ENCODE results near the gene APBA3.

APBA3 gene, protein sequence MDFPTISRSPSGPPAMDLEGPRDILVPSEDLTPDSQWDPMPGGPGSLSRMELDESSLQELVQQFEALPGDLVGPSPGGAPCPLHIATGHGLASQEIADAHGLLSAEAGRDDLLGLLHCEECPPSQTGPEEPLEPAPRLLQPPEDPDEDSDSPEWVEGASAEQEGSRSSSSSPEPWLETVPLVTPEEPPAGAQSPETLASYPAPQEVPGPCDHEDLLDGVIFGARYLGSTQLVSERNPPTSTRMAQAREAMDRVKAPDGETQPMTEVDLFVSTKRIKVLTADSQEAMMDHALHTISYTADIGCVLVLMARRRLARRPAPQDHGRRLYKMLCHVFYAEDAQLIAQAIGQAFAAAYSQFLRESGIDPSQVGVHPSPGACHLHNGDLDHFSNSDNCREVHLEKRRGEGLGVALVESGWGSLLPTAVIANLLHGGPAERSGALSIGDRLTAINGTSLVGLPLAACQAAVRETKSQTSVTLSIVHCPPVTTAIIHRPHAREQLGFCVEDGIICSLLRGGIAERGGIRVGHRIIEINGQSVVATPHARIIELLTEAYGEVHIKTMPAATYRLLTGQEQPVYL

GRCh38 chr19:3761382-3762129 is at the start of gene APBA3:
TSS of gene APBA3 (minus strand) at chr19:3761692. CDS start at chr19:3760264, 1,428 bp downstream.
- DNase-seq = peak; percentile 61 to 78

GRCh38 chr19:3810708-3811355 is 49.3 kb upstream of the APBA3 start:
- no peak for DNase-seq

DNA sequence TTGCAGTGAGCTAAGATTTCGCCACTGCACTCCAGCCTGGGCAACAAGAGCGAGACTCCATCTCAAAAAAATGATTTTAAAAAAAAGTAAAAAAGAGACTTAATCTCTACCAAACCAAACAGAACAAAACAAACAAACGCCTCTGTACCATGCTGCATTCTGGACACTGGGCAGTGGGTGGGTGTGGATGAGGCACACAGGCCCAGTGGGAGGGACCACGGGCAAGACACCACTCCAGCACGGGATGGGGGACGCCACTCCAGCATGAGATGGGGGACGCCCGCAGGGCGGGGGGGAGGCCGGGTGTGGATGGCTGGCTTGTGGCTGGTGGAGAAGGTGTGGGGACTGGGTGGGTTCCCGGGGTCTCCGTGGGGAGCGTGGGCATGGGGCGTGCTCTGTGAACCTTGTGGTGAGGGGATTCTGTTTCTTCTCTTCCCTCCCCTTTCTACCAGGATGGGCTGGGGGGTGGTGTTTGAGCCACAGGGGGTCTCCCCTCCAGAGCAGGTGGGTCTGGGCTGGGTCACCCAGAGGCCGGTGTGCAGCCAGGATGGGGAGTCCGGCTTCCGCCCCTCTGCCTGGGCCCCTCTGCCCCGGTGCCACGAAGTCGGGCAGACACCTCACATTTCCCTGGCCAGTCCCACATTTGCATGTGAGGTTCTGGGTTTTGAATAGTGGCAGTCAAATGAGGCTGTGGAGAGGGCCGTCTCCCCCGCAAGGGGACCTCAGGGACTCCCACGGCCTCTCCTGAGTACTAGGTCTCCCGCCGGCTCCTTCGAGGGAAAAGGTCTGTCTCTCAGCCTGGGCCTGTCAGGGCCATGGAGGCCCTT is 48.6 kb upstream of the APBA3 start:
- no peak for DNase-seq

GRCh38 chr19:3808420-3809143 is 47.1 kb upstream of the APBA3 start:
- no peak for DNase-seq

GRCh38 chr19:3807574-3808354 is 46.3 kb upstream of the APBA3 start:
- no peak for DNase-seq

GRCh38 chr19:3807131-3807480 is 45.6 kb upstream of the APBA3 start:
- no peak for DNase-seq

GRCh38 chr19:3805859-3806258 is 44.4 kb upstream of the APBA3 start:
- no peak for DNase-seq

DNA sequence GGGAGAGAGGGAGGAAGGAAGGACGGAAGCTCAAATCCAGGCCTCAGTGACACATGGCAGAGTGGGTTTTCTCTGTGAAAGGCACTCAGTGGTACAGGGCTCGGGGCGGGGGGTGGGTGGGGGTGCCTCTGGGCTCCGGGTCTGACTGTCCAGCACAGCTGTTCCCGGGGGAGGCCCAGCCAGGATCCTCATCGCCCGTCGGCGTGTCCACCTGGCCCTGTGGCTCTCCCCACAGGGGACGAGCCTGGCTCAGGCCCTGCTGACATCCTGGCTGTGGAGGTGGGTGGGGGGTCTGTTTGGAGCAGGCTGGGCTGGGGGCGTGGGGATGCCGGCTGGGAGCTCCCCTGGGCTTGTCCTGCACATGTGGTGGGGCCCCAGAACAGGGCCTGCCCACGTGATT is 42.9 kb upstream of the APBA3 start:
- DNase-seq = no peak

DNA sequence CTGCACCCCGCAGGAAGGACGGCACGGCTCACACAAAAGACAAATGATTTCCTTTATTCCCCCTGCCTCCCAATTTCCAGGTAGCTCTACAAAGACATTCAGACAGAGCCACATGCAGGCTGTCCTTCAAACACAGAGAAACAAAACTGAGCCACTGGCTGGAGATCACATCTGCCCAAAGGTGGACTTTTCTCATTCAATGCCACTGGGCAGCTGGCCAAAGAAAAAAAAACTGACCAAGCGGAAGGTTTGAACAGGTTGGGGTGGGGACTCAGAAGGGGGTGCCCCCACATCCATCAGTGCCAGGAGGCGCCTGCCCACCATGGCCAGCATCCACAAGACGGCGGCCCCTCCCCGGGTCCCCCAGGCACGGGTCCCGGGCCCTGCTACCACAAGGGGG is 42.5 kb upstream of the APBA3 start:
- no peak for DNase-seq

- no peak for DNase-seq
Observed at GRCh38 chr19:3803114-3803888, 41.8 kb upstream of the APBA3 start.

GRCh38 chr19:3801412-3802096 is 40.1 kb upstream of the APBA3 start:
- no peak for DNase-seq

DNA sequence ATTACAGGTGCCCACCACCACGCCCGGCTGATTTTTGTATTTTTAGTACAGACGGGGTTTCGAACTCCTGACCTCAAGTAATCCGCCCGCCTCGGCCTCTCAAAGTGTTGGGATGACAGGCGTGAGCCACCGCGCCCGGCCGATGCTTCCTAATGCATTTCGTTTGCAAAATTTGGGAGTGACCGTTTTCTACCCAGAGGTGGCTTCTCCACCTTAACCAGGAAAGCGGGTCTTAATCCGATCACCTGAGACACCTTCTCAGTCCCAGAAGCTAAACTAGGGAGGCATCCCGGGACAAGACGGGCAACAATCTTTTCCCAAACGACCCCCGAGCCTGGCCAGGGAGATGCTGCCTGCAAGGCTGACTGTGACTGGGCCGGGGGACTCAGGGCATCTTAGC is 39.5 kb upstream of the APBA3 start:
- no peak for DNase-seq

DNA sequence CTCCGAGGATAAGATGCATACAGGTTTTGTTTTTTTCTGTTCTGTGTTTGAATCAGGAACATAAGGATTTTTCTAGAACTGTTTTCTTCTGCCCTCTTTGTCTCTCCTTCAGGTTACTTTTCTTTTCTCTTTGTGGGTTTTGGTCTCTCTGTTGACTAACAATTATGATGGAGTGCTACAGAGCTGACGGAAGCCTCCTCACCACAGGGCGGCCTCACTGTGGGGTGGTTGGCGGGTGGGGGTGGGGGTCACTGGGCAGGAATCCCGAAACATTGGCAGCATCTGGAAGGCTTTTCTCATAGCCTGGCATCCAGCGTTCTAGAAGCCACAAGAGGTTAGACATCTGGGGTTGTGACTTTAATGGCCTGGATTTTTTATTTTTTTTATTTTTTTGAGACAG is 36.6 kb upstream of the APBA3 start:
- DNase-seq = no peak

DNA sequence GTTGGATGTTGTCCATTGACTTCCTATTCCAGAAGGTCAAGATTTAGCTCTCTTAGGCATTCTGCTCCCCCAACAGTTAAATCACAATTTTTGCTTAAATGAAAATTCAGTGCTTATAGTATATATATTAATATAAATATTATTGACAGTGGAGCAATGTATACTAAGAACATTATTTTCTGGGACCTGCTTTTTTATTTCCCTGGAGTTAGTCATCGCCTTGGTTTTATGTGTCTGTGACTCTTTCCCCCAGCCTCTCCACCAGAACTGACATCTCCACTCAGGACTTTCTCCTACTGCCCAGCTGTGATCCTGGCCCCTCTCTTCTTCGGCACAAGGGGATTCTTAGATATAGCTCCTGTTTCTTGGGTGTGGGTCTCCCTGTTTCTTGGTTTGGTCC is 34.9 kb upstream of the APBA3 start:
- DNase-seq = no peak

DNA sequence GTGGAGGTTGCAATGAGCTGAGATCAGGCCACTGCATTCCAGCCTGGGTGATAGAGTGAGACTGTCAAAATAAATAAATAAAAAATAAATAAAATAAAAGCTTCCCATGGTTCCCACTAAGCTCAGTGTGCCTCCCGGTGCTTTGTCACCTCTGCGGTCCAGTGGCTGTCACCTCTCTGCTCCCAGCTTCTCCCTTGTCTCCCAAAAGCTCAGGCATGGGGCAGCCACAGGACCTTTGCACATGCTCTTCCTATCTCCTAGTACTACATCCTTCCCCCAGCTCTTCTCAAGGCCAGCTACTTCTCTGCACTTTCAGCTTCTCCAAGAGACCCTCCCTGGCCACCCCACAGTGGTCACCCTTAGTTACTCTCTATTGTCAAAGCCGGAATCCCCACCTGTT is 32.3 kb upstream of the APBA3 start:
- no peak for DNase-seq

DNA sequence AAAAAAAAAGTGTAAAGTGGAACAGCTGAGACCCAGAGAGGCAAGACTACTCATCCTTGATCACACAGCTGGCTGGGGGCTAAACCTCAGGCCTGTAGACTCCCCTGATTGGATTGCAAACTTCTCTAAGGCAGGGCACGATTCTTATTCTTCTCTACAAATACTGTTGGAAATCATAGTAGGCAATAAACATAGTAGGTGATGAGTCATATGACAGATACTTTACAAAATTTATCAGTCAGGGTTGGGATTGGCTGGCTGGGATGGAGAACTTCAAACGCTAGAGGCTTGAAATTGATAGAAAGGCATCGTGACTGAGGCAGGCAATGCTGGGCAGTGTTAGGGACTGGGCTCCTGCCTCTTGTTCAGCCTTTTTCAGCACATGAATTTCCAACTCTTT is 30.6 kb upstream of the APBA3 start:
- DNase-seq = no peak

GRCh38 chr19:3790941-3791340 is 29.4 kb upstream of the APBA3 start:
- DNase-seq = no peak

DNA sequence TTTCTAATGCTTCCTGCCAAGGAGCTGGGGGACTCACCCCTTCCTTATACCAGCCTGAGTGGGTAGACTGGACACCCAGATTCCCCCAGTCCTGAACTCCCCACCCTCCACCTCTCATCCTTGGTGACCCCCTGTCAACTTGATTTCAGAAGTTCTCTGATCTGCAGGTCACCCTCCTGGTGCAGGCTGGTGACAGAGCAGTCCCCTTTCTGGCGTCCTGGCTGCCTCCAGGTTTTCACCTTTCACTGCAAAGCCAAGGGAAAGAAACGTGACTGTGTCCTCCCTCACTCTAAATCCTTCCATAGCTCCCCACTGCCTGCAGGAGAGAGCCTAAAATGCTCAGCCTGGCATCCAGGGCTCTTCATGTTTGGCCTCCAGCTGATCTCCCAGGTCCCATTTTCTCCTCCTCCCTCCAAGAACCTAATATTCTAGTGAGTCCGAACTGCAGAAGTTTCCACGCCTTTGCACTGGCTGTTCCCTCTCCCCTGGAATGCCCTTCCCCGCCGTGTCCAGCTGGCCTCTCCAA is 28.8 kb upstream of the APBA3 start:
- DNase-seq = no peak

DNA sequence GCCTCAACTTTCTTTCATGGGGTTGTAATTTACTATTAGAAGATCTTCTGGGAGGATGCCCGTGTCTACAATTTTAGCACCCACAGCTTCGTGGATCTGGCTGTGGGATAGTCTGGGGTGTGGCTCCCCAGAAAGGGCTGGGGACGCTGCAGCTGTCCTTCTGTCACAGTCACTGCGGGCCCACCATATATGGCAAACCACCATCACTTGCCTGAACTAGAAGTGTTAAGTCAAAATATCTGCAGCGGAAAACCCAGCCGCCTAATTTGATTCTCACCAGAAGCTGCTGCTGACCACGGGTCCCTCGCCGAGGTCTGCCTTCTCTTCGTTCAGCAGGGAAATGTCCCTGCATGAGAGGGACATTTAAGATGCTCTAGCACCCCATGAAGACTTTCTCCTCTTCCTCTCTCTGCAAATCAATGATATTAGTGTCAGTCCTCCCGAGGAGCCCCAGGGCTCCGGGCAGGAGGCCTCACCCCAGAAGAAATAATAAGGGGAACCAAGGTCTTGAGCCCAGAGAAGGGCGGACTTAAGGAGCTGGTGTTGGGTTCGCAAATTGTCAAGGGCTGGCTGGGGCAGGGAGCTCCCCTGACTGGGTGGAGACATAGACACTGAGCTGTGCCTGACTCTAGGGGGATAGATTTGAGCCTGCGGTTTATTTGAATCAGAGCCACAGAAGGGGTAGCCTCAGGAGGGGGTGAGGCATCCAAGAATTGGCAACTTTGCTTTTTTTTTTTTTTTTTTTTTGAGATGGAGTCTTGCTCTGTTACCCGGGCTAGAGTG is 27.7 kb upstream of the APBA3 start:
- no peak for DNase-seq
